HG02763 (cell line): ENCODE data around the gene SLC6A11.

ENCODE experiments used
- ATAC-seq: cut with Tn5 transposase; IDR thresholded peaks from one replicate; pipeline ENCODE4 v1.9.1; 2021; ENCODE audit warnings: mild to moderate bottlenecking, moderate library complexity; ENCODE audit not compliant: unreplicated experiment

SLC6A11 gene

GRCh38 chr3:10816019-10816862 lies at the start of gene SLC6A11:
Gene SLC6A11, plus strand, starts transcription at chr3:10816228. Its CDS starts 38 bp downstream, at chr3:10816266.
- no peak for ATAC-seq

- ATAC-seq, result no peak
Observed at GRCh38 chr3:10768708-10769394, 47.2 kb upstream of the SLC6A11 start.

GRCh38 chr3:10770547-10770946 lies 45.5 kb upstream of the SLC6A11 start:
- no peak for ATAC-seq

- ATAC-seq, result no peak
Observed at GRCh38 chr3:10770981-10771380, 45.0 kb upstream of the SLC6A11 start.

- no peak for ATAC-seq
Observed at GRCh38 chr3:10771486-10772270, 44.4 kb upstream of the SLC6A11 start.

- ATAC-seq, result no peak
Observed at GRCh38 chr3:10772271-10773161, 43.5 kb upstream of the SLC6A11 start.

GRCh38 chr3:10774129-10774670 lies 41.8 kb upstream of the SLC6A11 start:
- no peak for ATAC-seq

GRCh38 chr3:10774825-10775224 lies 41.2 kb upstream of the SLC6A11 start:
- no peak for ATAC-seq

GRCh38 chr3:10775259-10775658 lies 40.8 kb upstream of the SLC6A11 start:
- ATAC-seq, result no peak

- no peak for ATAC-seq
Observed at GRCh38 chr3:10775828-10776227, 40.2 kb upstream of the SLC6A11 start.

GRCh38 chr3:10777627-10778026 lies 38.4 kb upstream of the SLC6A11 start:
- ATAC-seq, result no peak

GRCh38 chr3:10778492-10779292 lies 37.3 kb upstream of the SLC6A11 start:
- ATAC-seq, result no peak

- no peak for ATAC-seq
Observed at GRCh38 chr3:10779293-10779805, 36.7 kb upstream of the SLC6A11 start.

- ATAC-seq, result no peak
Observed at GRCh38 chr3:10780243-10780642, 35.8 kb upstream of the SLC6A11 start.

GRCh38 chr3:10780922-10781321 lies 35.1 kb upstream of the SLC6A11 start:
- ATAC-seq, result no peak

GRCh38 chr3:10781981-10782380 lies 34.0 kb upstream of the SLC6A11 start:
- ATAC-seq, result no peak

GRCh38 chr3:10783360-10784351 lies 32.4 kb upstream of the SLC6A11 start:
- no peak for ATAC-seq

- no peak for ATAC-seq
Observed at GRCh38 chr3:10786640-10787039, 29.4 kb upstream of the SLC6A11 start.
